ENCODE results near the gene ZNF791.
"Not testable (repeated sequence)": the region's sequence is repeated elsewhere in the genome, so short reads cannot be mapped to it uniquely, and the experiment has no call there.

Gene ZNF791

GRCh38 chr19:12668346-12668745 is 57.6 kb downstream of the ZNF791 start:
- DNase-seq: no peak

DNA sequence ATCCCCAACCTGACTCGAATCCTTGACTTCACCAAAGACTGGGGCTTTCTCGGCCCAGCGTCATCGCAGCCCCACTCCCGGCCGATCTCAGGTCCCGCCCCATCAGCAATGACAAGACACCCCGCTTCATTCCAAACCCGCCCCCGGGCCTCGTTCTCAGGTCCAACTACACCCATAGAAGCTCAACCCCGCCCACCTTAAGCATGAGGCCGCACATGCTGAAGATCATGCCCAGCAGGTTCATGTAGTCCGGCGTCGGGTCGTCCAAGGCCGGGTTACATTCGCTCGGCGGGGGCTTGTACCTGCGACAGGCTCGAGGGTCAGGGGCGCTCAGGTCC is 58.2 kb downstream of the ZNF791 start:
- DNase-seq: peak; percentile 79

DNA sequence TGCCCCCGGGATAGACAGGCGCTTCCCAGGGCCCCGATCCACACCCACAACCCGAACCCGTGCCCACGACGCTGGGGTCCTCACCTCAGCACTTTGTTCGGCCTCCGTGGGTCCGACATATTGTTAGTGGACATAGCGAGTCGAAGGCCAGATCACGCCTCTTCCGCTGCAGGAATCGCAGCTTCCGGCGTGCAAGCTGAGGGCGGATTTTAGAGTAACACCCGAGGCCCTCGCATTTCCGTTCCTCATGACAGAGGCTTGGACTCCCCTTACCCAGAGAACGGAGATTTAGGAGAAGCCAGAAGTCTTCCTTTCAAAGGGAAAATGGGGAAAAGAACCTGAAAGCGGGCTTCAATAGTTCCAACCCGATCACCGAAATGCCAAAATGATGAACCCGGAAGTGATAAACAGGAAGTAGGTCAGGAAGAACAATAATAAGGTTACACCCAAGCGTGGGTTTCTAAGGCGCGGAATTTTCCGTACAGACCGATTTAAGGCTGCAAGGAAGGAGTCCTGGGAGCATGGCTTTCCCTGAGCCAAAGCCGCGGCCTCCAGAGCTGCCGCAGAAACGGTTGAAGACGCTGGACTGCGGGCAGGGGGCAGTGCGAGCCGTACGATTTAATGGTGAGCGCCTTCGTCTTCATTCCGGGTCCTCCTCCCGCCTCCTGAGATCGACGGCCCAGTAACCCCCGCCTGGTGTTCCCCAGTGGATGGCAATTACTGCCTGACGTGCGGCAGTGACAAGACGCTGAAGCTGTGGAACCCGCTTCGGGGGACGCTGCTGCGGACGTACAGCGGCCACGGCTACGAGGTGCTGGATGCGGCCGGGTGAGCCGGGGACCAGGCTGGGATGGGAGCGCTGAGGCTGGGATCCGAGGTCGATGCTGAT is 58.8 kb downstream of the ZNF791 start:
- DNase-seq: peak; percentile 90

GRCh38 chr19:12670159-12670928 is 59.6 kb downstream of the ZNF791 start:
- DNase-seq: peak; percentile 17

DNA sequence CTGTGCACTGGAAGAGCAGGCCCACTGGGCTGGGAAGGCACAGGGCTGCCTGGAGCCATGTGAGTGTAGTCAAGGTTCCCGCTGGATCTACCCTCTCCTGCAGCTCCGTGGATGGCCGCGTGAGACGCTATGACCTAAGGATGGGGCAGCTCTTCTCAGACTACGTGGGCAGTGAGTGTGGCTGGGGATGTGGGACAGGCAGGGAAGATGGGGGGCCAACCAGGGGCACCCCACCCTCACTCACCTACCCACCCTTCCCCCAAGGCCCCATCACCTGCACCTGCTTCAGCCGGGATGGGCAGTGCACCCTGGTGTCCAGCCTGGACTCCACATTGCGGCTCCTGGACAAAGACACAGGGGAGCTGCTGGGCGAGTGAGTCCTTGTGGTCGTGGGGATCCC is 62.0 kb downstream of the ZNF791 start:
- DNase-seq: no peak

DNA sequence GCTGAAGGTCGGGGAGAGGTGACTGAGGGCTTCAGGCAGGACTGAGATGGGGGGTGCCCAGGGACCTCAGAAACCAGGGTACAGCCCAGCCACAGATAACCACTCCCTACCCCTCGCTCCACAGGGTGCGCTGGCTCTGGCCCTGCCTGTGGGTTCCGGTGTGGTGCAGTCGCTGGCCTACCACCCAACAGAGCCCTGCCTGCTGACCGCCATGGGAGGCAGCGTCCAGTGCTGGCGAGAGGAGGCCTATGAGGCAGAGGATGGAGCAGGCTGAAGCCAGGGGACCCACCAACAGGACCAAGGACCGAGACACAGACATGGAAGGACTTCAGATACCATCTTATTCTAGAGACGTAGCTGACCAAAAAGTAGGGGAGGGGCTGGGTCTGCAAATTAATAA is 64.7 kb downstream of the ZNF791 start:
- DNase-seq: no peak

DNA sequence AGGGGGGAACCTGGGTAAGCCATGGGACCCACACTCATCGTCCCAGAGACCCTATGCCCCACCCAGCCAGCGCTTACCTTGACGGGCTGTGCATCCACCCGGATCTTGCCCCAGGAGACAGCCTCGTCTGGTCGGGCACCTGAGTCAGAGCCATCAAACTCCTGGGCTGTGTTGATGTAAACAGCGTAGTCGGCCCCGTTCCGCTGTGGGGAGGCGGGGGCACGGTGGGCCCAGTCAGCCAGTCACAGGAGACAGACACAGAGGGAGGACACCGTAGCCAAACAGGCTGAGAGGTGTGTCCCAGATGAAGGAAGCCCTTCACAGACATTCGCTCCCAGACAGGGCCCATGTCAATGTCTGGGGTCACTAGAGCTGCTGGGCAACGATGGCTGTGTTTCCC is 65.2 kb downstream of the ZNF791 start:
- no peak for DNase-seq

DNA sequence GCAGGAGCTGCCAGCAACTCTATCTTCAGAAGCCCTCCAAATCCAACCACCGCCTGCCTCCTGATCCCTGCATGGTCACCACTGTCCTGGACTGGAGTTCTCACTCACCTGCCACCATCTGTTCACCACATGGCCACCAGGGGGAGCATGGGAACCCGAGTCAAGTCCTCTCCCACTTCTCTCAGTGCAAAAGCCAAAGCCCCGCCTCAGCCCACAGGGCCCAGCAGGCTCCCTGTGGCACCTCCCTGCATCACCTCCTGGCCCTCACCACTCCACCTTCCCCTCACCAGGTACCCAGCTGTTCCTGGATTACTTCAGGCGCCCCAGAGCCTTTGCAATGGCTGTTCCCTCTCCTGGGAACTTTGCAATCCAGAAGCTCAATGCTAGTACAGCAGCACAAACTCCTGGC is 65.7 kb downstream of the ZNF791 start:
- peak; percentile 87 for DNase-seq

GRCh38 chr19:12676928-12677327 is 66.2 kb downstream of the ZNF791 start:
- DNase-seq: no peak

- not testable (repeated sequence) for DNase-seq
Measured at GRCh38 chr19:12678039-12678438, 67.3 kb downstream of the ZNF791 start.

DNA sequence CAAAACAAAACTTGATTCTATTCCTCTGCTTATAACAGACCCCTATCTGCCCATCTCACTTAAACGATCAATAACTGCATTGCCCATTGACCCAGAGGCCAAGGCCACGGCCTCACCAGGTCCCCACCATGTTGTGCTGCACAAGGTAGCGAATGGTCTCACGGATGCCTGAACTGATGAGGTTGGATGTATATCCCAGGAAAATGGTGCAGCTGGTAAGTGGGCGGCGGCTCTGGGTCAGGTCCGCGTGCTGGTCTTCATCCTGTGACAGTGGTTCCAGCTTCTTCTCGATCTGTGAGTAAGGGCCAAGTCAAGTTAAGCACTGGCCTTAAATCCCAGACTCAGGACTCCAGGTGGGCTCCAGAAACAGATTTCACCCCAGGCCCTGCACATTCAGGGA is 69.3 kb downstream of the ZNF791 start:
- no peak for DNase-seq

GRCh38 chr19:12681074-12681987 is 70.6 kb downstream of the ZNF791 start, which contains the start of gene DHPS:
Gene DHPS, minus strand, starts transcription at chr19:12681880. Its CDS starts 114 bp downstream, at chr19:12681766.
- DNase-seq: peak; percentile 96
